ENCODE data around the gene TRMU.

- TF ChIP-seq YY1 (IDR thresholded peaks at IDR 0.05; ENCODE audit: insufficient read depth, insufficient read length), result no peak
- TF ChIP-seq SUZ12 (IDR thresholded peaks at IDR 0.05; ENCODE audit: extremely low read depth, insufficient read depth, insufficient read length), result no peak
- TF ChIP-seq ZNF274 (IDR thresholded peaks at IDR 0.05; ENCODE audit: low read depth, low read length), result no peak
These were observed 3.1 kb downstream of the TRMU start for GRCh38 chr22:46338636-46339035.
